Lung (tissue), 12 donors: Measurements from ENCODE around the gene CPT1A. TPM values are rescaled to one million over a fixed set of nuclear protein-coding genes. Genes with fewer than 3 reads are reported as not detected.

Experiments
- ATAC-seq: fragments of 200-7000 bp; cut with Tn5 transposase; one replicate; pipeline ENCODE4 v1.9.1; 2020; ENCODE audit warnings: moderate number of reproducible peaks; ENCODE audit not compliant: insufficient read depth, low FRiP score
- DNase-seq, 3 donors: peaks; one replicate each; pipeline ENCODE4 v3.0.0-alpha.2; 2013 to 2017
- H3K27ac ChIP-seq, 2 donors: one replicate each; pipeline ENCODE4 v1.5.1; 2013; ENCODE audit warnings: mild to moderate bottlenecking in 2 of 2, moderate library complexity in 2 of 2, control low read depth in 1 of 2, inconsistent platforms in 1 of 2, low read depth in 1 of 2, low read length in 1 of 2
- H3K27me3 ChIP-seq, 3 donors: one replicate each; pipeline ENCODE4 v1.5.1; 2013; ENCODE audit warnings: low read length in 2 of 3; ENCODE audit not compliant: control insufficient read depth in 3 of 3, insufficient read depth in 3 of 3
- H3K36me3 ChIP-seq, 4 donors: one replicate each; pipeline ENCODE4 v1.5.1; 2013; ENCODE audit warnings: low read length in 4 of 4, mild to moderate bottlenecking in 1 of 4, moderate library complexity in 1 of 4; ENCODE audit not compliant: control insufficient read depth in 4 of 4, insufficient read depth in 4 of 4
- H3K4me1 ChIP-seq, 5 donors: one replicate each; pipeline ENCODE4 v1.5.1; 2013; ENCODE audit warnings: low read length in 5 of 5, mild to moderate bottlenecking in 2 of 5, moderate library complexity in 1 of 5; ENCODE audit not compliant: control insufficient read depth in 5 of 5, insufficient read depth in 5 of 5
- H3K4me3 ChIP-seq: one replicate; pipeline ENCODE4 v1.5.1; 2013; ENCODE audit warnings: mild to moderate bottlenecking, control low read depth, moderate library complexity
- H3K9ac ChIP-seq, 2 donors: one replicate each; pipeline ENCODE4 v1.5.1; 2013; ENCODE audit warnings: low read length in 2 of 2, control low read depth in 1 of 2; ENCODE audit not compliant: insufficient read depth in 1 of 2
- H3K9me3 ChIP-seq, 4 donors: one replicate each; pipeline ENCODE4 v1.5.1; 2013; ENCODE audit warnings: low read length in 3 of 4, mild to moderate bottlenecking in 1 of 4, moderate library complexity in 1 of 4; ENCODE audit not compliant: control insufficient read depth in 4 of 4, insufficient read depth in 3 of 4
- WGBS, 2 donors: extraction: QIAGEN DNeasy Blood & Tissue Kit; methylation state at CpG; one replicate each; pipeline ENCODE4 v1.1.7; 2013; 5-methylcytosine and 5-hydroxymethylcytosine counted together
- polyA plus RNA-seq, 2 donors: library from polyadenylated mRNA; stranded (reverse); fragments of 200-250 nt; gene quantifications; one replicate each; pipeline ENCODE4 v1.2.1, GENCODE V29; 2013
- total RNA-seq, 2 donors: library from RNA; depleted of rRNA in 1 of 2; stranded (reverse); fragments of >200 nt in 1 of 2; gene quantifications; one replicate each; pipeline ENCODE4 v1.2.1, GENCODE V29; 2014 to 2021
- TF ChIP-seq, protein P1 (sequence below): IDR thresholded peaks from 2 replicates; pipeline ENCODE4 v1.5.1; 2012; ENCODE audit warnings: mild to moderate bottlenecking; ENCODE audit errors: control extremely low read depth, extremely low read depth
- donor health status: control.
- donor health status: control.
- donor health status: Bipolar disorder and iron deficiency.
- donor health status: healthy.
- donor health status: DM: yes; HTN: yes; CAD: no.

Gene CPT1A
- total and polyA plus RNA-seq, 4 donors, result 17.0 to 51.7 (median 18.4) TPM

DNA sequence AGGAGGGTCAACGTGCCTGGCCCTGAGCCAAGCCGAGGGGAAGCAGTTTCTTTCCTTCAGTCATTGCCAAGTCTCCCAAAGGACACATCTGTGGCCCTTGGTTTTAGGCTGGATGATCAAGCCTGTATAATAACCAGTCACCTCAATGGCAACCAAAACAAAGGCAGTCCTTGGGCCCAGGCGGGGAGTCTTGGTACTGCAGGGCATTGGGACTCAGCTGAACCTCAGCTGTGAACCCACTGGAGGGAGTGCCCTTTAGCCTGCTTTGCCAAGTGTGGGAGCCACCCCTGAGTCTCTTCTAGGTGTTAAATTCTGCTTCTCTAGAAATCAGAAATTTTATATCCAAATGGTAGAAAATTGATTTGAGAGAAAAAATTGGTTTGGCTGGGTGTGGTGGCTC, 36.9 kb downstream of the CPT1A start:
- Histone ChIP-seq H3K9ac (no peak overlapping the region), H3K4me3 (no peak overlapping the region), H3K36me3 (peaks cover 2 to 33% (median 4%) of the 10 kb centered on the region in 4 donors), H3K9me3 (no peaks in the 10 kb centered on the region), H3K27ac (no peak overlapping the region), H3K27me3 (no peaks in the 10 kb centered on the region), H3K4me1 (peaks cover 0 to 3% (median 0%) of the 10 kb centered on the region in 5 donors)
- WGBS, 2 donors, result 78% methylated on average over 3 of the region's 3 CpGs
- TF ChIP-seq, protein P1, sequence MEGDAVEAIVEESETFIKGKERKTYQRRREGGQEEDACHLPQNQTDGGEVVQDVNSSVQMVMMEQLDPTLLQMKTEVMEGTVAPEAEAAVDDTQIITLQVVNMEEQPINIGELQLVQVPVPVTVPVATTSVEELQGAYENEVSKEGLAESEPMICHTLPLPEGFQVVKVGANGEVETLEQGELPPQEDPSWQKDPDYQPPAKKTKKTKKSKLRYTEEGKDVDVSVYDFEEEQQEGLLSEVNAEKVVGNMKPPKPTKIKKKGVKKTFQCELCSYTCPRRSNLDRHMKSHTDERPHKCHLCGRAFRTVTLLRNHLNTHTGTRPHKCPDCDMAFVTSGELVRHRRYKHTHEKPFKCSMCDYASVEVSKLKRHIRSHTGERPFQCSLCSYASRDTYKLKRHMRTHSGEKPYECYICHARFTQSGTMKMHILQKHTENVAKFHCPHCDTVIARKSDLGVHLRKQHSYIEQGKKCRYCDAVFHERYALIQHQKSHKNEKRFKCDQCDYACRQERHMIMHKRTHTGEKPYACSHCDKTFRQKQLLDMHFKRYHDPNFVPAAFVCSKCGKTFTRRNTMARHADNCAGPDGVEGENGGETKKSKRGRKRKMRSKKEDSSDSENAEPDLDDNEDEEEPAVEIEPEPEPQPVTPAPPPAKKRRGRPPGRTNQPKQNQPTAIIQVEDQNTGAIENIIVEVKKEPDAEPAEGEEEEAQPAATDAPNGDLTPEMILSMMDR, result no peak
- DNase-seq (no peak), ATAC-seq (no peak)

DNA sequence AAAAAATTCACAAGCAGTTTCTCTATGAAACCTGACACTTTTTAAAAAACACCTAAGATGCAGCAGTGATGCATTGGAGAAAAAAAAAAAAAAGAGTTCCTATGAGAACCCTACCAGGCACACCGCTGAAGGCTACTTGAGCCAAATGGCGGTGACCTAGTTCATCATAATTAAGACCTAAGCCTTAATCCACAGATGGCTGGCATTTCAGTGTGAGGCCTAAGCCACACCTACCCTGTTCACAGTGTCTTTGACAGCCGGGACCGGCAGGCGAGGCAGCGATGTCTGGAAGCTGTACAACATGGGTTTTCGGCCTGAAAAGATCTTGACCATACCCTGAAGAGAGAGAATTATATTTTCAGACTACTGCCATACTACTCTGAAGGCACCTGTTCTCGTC, 38.0 kb downstream of the CPT1A start:
- no peaks in the 10 kb centered on the region for H3K9me3 ChIP-seq
- 92 to 94% methylated on average over 8 of the region's 8 CpGs for WGBS, 2 donors
- no peak overlapping the region for H3K4me3 ChIP-seq
- peaks cover 0 to 3% (median 0%) of the 10 kb centered on the region in 5 donors for H3K4me1 ChIP-seq
- no peak overlapping the region for H3K9ac ChIP-seq
- peaks cover 2 to 37% (median 7%) of the 10 kb centered on the region in 4 donors for H3K36me3 ChIP-seq
- H3K27ac ChIP-seq, result no peak overlapping the region
- TF ChIP-seq, protein P1, result no peak
- ATAC-seq, result no peak
- H3K27me3 ChIP-seq, result no peaks in the 10 kb centered on the region
- DNase-seq, result no peak

DNA sequence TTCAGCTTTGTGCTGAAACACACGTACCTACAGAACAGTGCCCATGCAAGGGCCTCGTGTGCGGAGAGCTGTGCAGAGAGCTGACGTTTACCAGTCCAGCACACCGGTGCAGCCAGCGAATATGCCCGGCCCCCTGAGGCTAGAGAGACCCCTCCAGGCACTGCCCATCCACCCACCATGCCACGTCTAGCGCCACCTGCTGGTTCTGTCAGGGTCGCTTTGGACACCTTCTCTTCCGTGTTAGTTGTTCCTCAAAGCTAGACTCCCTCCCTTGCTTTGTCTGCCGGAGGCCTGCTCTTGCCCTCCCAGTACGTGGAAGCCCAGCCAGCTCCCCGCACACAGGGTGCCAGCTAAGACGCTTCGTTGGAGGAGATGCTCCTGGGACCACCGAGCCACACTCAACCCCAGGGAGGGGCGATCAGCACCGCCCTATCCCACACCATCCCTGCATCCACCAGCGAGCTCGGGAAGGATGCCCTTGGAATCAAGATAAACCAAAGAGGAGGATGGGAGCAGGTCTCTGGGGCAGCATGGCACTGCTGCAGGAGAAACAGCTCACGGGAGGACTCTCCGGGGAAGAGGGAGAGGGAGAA, 43.4 kb downstream of the CPT1A start:
- ATAC-seq, result no peak
- 73 to 81% methylated on average over 23 of the region's 23 CpGs for WGBS, 2 donors
- TF ChIP-seq, protein P1, result peak; percentile 2
- Histone ChIP-seq H3K9ac (no peak overlapping the region), H3K9me3 (no peaks in the 10 kb centered on the region), H3K27me3 (no peaks in the 10 kb centered on the region), H3K4me1 (no peaks in the 10 kb centered on the region), H3K27ac (no peak overlapping the region), H3K36me3 (peaks cover 7 to 45% (median 15%) of the 10 kb centered on the region in 4 donors), H3K4me3 (no peak overlapping the region)
- peak in 1 of 3 donors; percentile 40 for DNase-seq

DNA sequence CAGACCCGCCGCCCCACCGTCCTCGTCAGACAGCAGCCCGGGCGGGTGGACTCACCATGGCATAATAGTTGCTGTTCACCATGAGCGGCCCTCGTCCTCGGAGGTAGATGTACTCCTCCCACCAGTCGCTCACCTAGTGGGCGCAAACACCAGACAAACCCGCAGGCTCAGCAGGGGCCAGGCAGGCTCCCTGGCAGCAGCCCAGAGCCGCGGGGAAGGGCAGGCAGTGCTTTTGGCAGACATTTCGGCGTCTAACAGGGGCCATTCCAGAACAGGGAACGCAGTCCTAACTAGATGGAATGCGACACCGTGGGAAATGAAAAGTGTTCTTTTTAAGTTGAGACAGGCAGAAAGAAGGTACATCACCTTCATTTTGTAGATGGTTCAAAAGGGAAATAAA, 44.9 kb downstream of the CPT1A start:
- no peak for ATAC-seq
- no peak overlapping the region for H3K27ac ChIP-seq
- DNase-seq, result no peak
- H3K4me3 ChIP-seq, result no peak overlapping the region
- H3K9me3 ChIP-seq, result no peaks in the 10 kb centered on the region
- TF ChIP-seq, protein P1, result no peak
- 87 to 92% methylated on average over 19 of the region's 19 CpGs for WGBS, 2 donors
- no peak overlapping the region for H3K9ac ChIP-seq
- no peaks in the 10 kb centered on the region for H3K4me1 ChIP-seq
- H3K36me3 ChIP-seq, result peaks cover 11 to 53% (median 16%) of the 10 kb centered on the region in 4 donors
- H3K27me3 ChIP-seq, result no peaks in the 10 kb centered on the region
